ENCODE data around the gene KIAA0930. TPM values are rescaled to one million over a fixed set of nuclear protein-coding genes. Genes with fewer than 3 reads are reported as not detected.

The KIAA0930 gene
- polyA plus RNA-seq, 1 of the 3 experiments (the other 2 are of a cell fraction) = 80.8 TPM

GRCh38 chr22:45150139-45150538 lies 90.6 kb downstream of the KIAA0930 start:
- Histone ChIP-seq H3K9me2 (no peaks in the 10 kb centered on the region), H3K36me3 (replicated peaks in 1 of 2; ENCODE audit: control insufficient read depth in 1 of 2, insufficient read depth in 2 of 2, low read length in 1 of 2) (peaks cover 10 to 19% of the 10 kb centered on the region in 2 experiments), H3K4me3 (ENCODE audit: low read depth in 2 of 2, low read length in 1 of 2) (no peak overlapping the region), H4K20me1 (ENCODE audit: insufficient read depth) (no peaks in the 10 kb centered on the region), H2AFZ (ENCODE audit: low read depth) (no peak overlapping the region), H3K79me2 (ENCODE audit: insufficient read depth) (0 out of 2 replicates have a peak, but pooled peaks cover 5% of the 10 kb centered on the region), H3K4me2 (no peak overlapping the region), H3K9ac (no peak overlapping the region), H3F3A (replicated peaks; ENCODE audit: insufficient read depth) (no peaks in the 10 kb centered on the region), H3K4me1 (ENCODE audit: control insufficient read depth in 1 of 2, insufficient read depth in 2 of 2, low read depth in 1 of 2, low read length in 1 of 2) (peaks cover 0 to 3% of the 10 kb centered on the region in 2 experiments; a peak in 2 of 4 replicates), H3K9me3 (no peaks in the 10 kb centered on the region), H3K27ac (ENCODE audit: low read depth in 2 of 2, low read length in 1 of 2) (no peak overlapping the region), H3K27me3 (ENCODE audit: insufficient read depth) (no peaks in the 10 kb centered on the region)
- no peak for TF ChIP-seq ELF1 (IDR thresholded peaks at IDR 0.05)
- no peak for TF ChIP-seq RCOR1 (IDR thresholded peaks at IDR 0.05; ENCODE audit: low read length)
- TF ChIP-seq CTCF (IDR thresholded peaks at IDR 0.05) = no peak
- no peak for TF ChIP-seq JUND (IDR thresholded peaks at IDR 0.05)
- TF ChIP-seq GATA2 (CRISPR knock-in tag; IDR thresholded peaks at IDR 0.05) = no peak
- no peak for TF ChIP-seq FOXJ3 (CRISPR knock-in tag; IDR thresholded peaks at IDR 0.05)
- TF ChIP-seq FOSL2 (IDR thresholded peaks at IDR 0.05; ENCODE audit: borderline replicate concordance, low read depth) = no peak
- TF ChIP-seq ZBTB33 (IDR thresholded peaks at IDR 0.05; ENCODE audit: borderline replicate concordance, low read depth) = no peak
- no peak for TF ChIP-seq RFX5 (IDR thresholded peaks at IDR 0.05; ENCODE audit: low read length)
- TF ChIP-seq CHD2 (IDR thresholded peaks at IDR 0.05; ENCODE audit: low read length, partially characterized antibody) = no peak
- no peak for TF ChIP-seq IRF3 (IDR thresholded peaks at IDR 0.05; ENCODE audit: low read depth, low read length)
- no peak for TF ChIP-seq NFIC (IDR thresholded peaks at IDR 0.05; ENCODE audit: borderline replicate concordance)
- no peak for TF ChIP-seq RXRA (IDR thresholded peaks at IDR 0.05; ENCODE audit: borderline replicate concordance, low read depth)
- no peak for TF ChIP-seq FOXM1 (IDR thresholded peaks at IDR 0.05; ENCODE audit: low read depth)
- ChIA-PET CTCF (interaction anchor here (1.0 to 1.4 kb wide), 2 partner anchors 10 to 14 kb away, joined by 5 read pairs; partner anchors contain the start of gene NUP50), POLR2A (no interaction called here)
- no peak for DNase-seq
- 50% methylated on average over 2 of the region's 2 CpGs for WGBS (ENCODE audit: low lambda C conversion rate)
